ENCODE results near the gene BICDL2. TPM values are rescaled to one million over a fixed set of nuclear protein-coding genes. Genes with fewer than 3 reads are reported as not detected.

BICDL2 gene
- total and polyA plus RNA-seq, 2 of the 4 experiments (the other 2 are of a cell fraction) = 0.17 to 0.18 TPM

DNA sequence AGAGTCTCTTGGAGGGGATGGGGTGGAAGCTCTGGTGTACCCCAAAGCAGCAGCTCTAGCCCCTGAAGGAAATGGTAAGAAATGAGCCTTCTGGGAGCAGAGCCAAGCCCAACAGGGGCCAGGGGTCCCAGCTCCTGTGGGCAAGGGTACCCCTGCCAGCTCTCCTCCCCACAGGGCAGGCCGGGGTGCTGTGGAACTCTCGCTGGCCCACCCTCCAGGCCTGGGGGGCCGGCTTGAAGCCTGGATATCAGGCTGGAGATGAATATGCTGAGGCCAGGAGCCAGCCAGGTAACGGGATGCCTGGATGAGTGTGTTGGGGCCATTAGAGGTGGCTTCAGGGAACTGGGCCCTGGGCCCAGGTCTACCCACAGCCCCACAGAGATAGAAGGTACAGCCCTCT lies 36.2 kb downstream of the BICDL2 start:
- Histone ChIP-seq H3K27ac (ENCODE audit: insufficient read depth, low read length) (no peak overlapping the region), H3K36me3 (ENCODE audit: control insufficient read depth, insufficient read depth, low read length) (no peaks in the 10 kb centered on the region), H3K4me2 (ENCODE audit: low read depth, low read length) (no peak overlapping the region), H2BK15ac (ENCODE audit: low read depth, low read length) (no peak overlapping the region), H4K91ac (ENCODE audit: insufficient read depth, low read depth, low read length) (no peak overlapping the region), H2AFZ (replicated peaks; ENCODE audit: low read length, poor library complexity) (no peak overlapping the region), H3K4ac (ENCODE audit: low read depth, low read length) (no peak overlapping the region), H2BK5ac (ENCODE audit: low read depth, low read length, poor library complexity, severe bottlenecking) (no peak overlapping the region), H2BK120ac (ENCODE audit: low read depth, low read length) (no peak overlapping the region), H4K20me1 (ENCODE audit: insufficient read depth, low read length) (no peaks in the 10 kb centered on the region), H2AK9ac (replicated peaks; ENCODE audit: low read depth, low read length, poor library complexity) (no peak overlapping the region), H3K23ac (ENCODE audit: low read depth, low read length) (no peak overlapping the region), H2AK5ac (ENCODE audit: low read depth, low read length) (no peak overlapping the region), H3K18ac (ENCODE audit: low read depth, low read length) (no peak overlapping the region), H3K9me1 (ENCODE audit: insufficient read depth, low read length) (no peaks in the 10 kb centered on the region), H3K4me3 (ENCODE audit: insufficient read depth, low read depth, low read length) (no peak overlapping the region), H3K9ac (ENCODE audit: low read depth, low read length) (no peak overlapping the region), H3K4me1 (ENCODE audit: control insufficient read depth, insufficient read depth, low read length) (no peaks in the 10 kb centered on the region), H3K79me1 (ENCODE audit: low read depth in 1 of 2, low read length in 2 of 2) (no peaks in the 10 kb centered on the region), H4K5ac (ENCODE audit: low read depth, low read length) (no peak overlapping the region), H3K27me3 (ENCODE audit: control insufficient read depth, insufficient read depth, low read length) (peaks cover 53% of the 10 kb centered on the region), H2BK20ac (ENCODE audit: low read depth, low read length) (no peak overlapping the region), H3K9me3 (ENCODE audit: control insufficient read depth, insufficient read depth, low read length) (no peaks in the 10 kb centered on the region), H3K56ac (ENCODE audit: extremely low read depth, insufficient read depth, low read length) (no peak overlapping the region), H3K14ac (replicated peaks; ENCODE audit: low read depth, low read length) (no peak overlapping the region), H4K8ac (ENCODE audit: low read depth in 2 of 2, low read length in 2 of 2) (no peak overlapping the region)
- BruUV-seq (replicated peaks) = no TSS peak
- intact Hi-C loops (cut with micrococcal nuclease) (no loop called here), dilution Hi-C loops (cut with HindIII; ENCODE audit: low sequenced_read_pairs, unreplicated experiment) (no loop called here), in situ Hi-C loops (cut with MboI; ENCODE audit: low sequenced_read_pairs) (no loop called here)
- ChIA-PET CTCF (interaction anchor here (1.3 kb wide), 1 partner anchor 31 kb away, joined by 6 read pairs; no protein-coding TSS in a partner anchor), POLR2A (ENCODE audit: unreplicated experiment) (no interaction called here)
- no peak for DNase-seq
- TF ChIP-seq POLR2A (IDR thresholded peaks at IDR 0.05; ENCODE audit: low read depth, low read length) (no peak), SMC3 (IDR thresholded peaks at IDR 0.05; ENCODE audit: low read depth, low read length) (no peak), RCOR1 (IDR thresholded peaks at IDR 0.05; ENCODE audit: insufficient replicate concordance, low read length) (no peak), RFX5 (IDR thresholded peaks at IDR 0.05; ENCODE audit: low read depth, low read length) (no peak), MXI1 (IDR thresholded peaks at IDR 0.05; ENCODE audit: borderline replicate concordance, low read depth, low read length) (no peak), MAFK (IDR thresholded peaks at IDR 0.05; ENCODE audit: low read depth, low read length) (no peak), CEBPB (IDR thresholded peaks at IDR 0.05; ENCODE audit: low read depth, low read length) (no peak), MAZ (IDR thresholded peaks at IDR 0.05; ENCODE audit: borderline replicate concordance, low read depth, low read length) (no peak), RAD21 (IDR thresholded peaks at IDR 0.05; ENCODE audit: low read length) (no peak), CHD1 (IDR thresholded peaks at IDR 0.05; ENCODE audit: low read depth, low read length) (no peak), FOS (IDR thresholded peaks at IDR 0.05; ENCODE audit: low read depth, low read length) (no peak), BHLHE40 (IDR thresholded peaks at IDR 0.05; ENCODE audit: low read depth, low read length) (no peak), NFE2L2 (IDR thresholded peaks at IDR 0.05; ENCODE audit: low read depth, low read length) (no peak)
- TF ChIP-seq, protein P1, sequence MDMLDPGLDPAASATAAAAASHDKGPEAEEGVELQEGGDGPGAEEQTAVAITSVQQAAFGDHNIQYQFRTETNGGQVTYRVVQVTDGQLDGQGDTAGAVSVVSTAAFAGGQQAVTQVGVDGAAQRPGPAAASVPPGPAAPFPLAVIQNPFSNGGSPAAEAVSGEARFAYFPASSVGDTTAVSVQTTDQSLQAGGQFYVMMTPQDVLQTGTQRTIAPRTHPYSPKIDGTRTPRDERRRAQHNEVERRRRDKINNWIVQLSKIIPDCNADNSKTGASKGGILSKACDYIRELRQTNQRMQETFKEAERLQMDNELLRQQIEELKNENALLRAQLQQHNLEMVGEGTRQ (IDR thresholded peaks at IDR 0.05; ENCODE audit: low read depth, low read length) = no peak
- TF ChIP-seq, protein P2, sequence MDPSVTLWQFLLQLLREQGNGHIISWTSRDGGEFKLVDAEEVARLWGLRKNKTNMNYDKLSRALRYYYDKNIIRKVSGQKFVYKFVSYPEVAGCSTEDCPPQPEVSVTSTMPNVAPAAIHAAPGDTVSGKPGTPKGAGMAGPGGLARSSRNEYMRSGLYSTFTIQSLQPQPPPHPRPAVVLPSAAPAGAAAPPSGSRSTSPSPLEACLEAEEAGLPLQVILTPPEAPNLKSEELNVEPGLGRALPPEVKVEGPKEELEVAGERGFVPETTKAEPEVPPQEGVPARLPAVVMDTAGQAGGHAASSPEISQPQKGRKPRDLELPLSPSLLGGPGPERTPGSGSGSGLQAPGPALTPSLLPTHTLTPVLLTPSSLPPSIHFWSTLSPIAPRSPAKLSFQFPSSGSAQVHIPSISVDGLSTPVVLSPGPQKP (IDR thresholded peaks at IDR 0.05; ENCODE audit: borderline replicate concordance, low read depth, low read length) = no peak
- TF ChIP-seq, protein P3, sequence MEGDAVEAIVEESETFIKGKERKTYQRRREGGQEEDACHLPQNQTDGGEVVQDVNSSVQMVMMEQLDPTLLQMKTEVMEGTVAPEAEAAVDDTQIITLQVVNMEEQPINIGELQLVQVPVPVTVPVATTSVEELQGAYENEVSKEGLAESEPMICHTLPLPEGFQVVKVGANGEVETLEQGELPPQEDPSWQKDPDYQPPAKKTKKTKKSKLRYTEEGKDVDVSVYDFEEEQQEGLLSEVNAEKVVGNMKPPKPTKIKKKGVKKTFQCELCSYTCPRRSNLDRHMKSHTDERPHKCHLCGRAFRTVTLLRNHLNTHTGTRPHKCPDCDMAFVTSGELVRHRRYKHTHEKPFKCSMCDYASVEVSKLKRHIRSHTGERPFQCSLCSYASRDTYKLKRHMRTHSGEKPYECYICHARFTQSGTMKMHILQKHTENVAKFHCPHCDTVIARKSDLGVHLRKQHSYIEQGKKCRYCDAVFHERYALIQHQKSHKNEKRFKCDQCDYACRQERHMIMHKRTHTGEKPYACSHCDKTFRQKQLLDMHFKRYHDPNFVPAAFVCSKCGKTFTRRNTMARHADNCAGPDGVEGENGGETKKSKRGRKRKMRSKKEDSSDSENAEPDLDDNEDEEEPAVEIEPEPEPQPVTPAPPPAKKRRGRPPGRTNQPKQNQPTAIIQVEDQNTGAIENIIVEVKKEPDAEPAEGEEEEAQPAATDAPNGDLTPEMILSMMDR (conservative IDR thresholded peaks at IDR 0.05; ENCODE audit: low read depth, low read length) = no peak
- WGBS, 2 experiments (ENCODE audit: extremely low coverage in 2 of 2, insufficient read length in 1 of 2) = 80% methylated on average over 1 of the region's 4 CpGs; no CpG with 5 or more reads in 1 of the 2 experiments
- no peak for ATAC-seq (ENCODE audit: low read depth)

Measured in IMR-90 (cell line).